ENCODE data around the gene DUSP28.

Gene DUSP28

GRCh38 chr2:240602266-240603050, 42.3 kb downstream of the DUSP28 start:
- DNase-seq = no peak

GRCh38 chr2:240603081-240603835, 43.1 kb downstream of the DUSP28 start:
- no peak for DNase-seq

GRCh38 chr2:240603846-240604245, 43.7 kb downstream of the DUSP28 start:
- no peak for DNase-seq

- DNase-seq = no peak
Observed at GRCh38 chr2:240604291-240604938, 44.3 kb downstream of the DUSP28 start.

- DNase-seq = no peak
Observed at GRCh38 chr2:240604939-240605716, 45.0 kb downstream of the DUSP28 start.

GRCh38 chr2:240605867-240606743, 45.9 kb downstream of the DUSP28 start:
- no peak for DNase-seq

- DNase-seq = no peak
Observed at GRCh38 chr2:240611601-240612210, 51.5 kb downstream of the DUSP28 start.
